Nephron progenitor cell (in vitro differentiated cells): ENCODE results near the gene EML2.
A peak's percentile ranks its signal among the peaks of the same experiment; 100 is the strongest.

Experiments
- DNase-seq: peaks from one replicate; pipeline ENCODE4 v3.0.0; 2021
- H3K27ac Mint-ChIP-seq: 2 replicates; pipeline ENCODE4 v1.8.0; 2021; ENCODE audit warnings: mild to moderate bottlenecking, moderate library complexity, mixed read lengths
- H3K27me3 Mint-ChIP-seq: 2 replicates; pipeline ENCODE4 v1.8.0; 2021; ENCODE audit warnings: mild to moderate bottlenecking, low read depth, mixed read lengths; ENCODE audit not compliant: poor library complexity
- H3K36me3 Mint-ChIP-seq: 2 replicates; pipeline ENCODE4 v1.8.0; 2021; ENCODE audit warnings: low read depth, mixed read lengths
- H3K4me1 Mint-ChIP-seq: 2 replicates; pipeline ENCODE4 v1.8.0; 2021; ENCODE audit warnings: mixed read lengths
- H3K4me3 Mint-ChIP-seq: 2 replicates; pipeline ENCODE4 v1.8.0; 2021; ENCODE audit warnings: mild to moderate bottlenecking, moderate library complexity, mixed read lengths
- H3K9me3 Mint-ChIP-seq: 2 replicates; pipeline ENCODE4 v1.8.0; 2021; ENCODE audit warnings: mild to moderate bottlenecking, moderate library complexity, mixed read lengths
- CTCF ChIP-seq: fragments of 200-600 bp; sonication (generic); IDR thresholded peaks from 2 replicates; pipeline ENCODE4 v1.5.0; 2021; ENCODE audit warnings: antibody characterized with exemption

Gene EML2

GRCh38 chr19:45601524-45602374 is 37.4 kb downstream of the EML2 start, which contains the start of gene GPR4:
Gene GPR4 (minus strand): TSS chr19:45602212. CDS start chr19:45591866, 10,346 bp downstream.
- no peak within 1 kb of the TSS for H3K27ac Mint-ChIP-seq
- H3K4me3 Mint-ChIP-seq = peak within 1 kb of the TSS; percentile 41
- peaks cover 82% of the 10 kb centered on the region for H3K27me3 Mint-ChIP-seq
- peak; percentile 54 for DNase-seq
- peaks cover 12% of the 10 kb centered on the region for H3K9me3 Mint-ChIP-seq
- H3K4me1 Mint-ChIP-seq = peaks cover 50% of the 10 kb centered on the region
- no peak for TF ChIP-seq CTCF
- H3K36me3 Mint-ChIP-seq = no peaks in the 10 kb centered on the region

GRCh38 chr19:45601115-45601514 is 38.1 kb downstream of the EML2 start:
- TF ChIP-seq CTCF = no peak
- peaks cover 12% of the 10 kb centered on the region for H3K9me3 Mint-ChIP-seq
- peaks cover 88% of the 10 kb centered on the region for H3K27me3 Mint-ChIP-seq

GRCh38 chr19:45600340-45600885 is 38.8 kb downstream of the EML2 start:
- H3K9me3 Mint-ChIP-seq = peaks cover 12% of the 10 kb centered on the region
- H3K27ac Mint-ChIP-seq = no peak overlapping the region
- no peak overlapping the region for H3K4me3 Mint-ChIP-seq
- H3K36me3 Mint-ChIP-seq = no peaks in the 10 kb centered on the region
- H3K4me1 Mint-ChIP-seq = peaks cover 49% of the 10 kb centered on the region
- DNase-seq = no peak
- TF ChIP-seq CTCF = no peak
- peaks cover 95% of the 10 kb centered on the region for H3K27me3 Mint-ChIP-seq

More at GRCh38 chr19:45601115-45601514, 38.1 kb downstream of the EML2 start:
- no peak for DNase-seq
- Mint-ChIP-seq H3K27ac (no peak overlapping the region), H3K36me3 (no peaks in the 10 kb centered on the region), H3K4me1 (peaks cover 49% of the 10 kb centered on the region), H3K4me3 (no peak overlapping the region)

GRCh38 chr19:45599286-45599685 is 39.9 kb downstream of the EML2 start:
- Mint-ChIP-seq H3K27me3 (peaks cover 100% of the 10 kb centered on the region), H3K36me3 (no peaks in the 10 kb centered on the region), H3K27ac (no peak overlapping the region), H3K9me3 (peaks cover 12% of the 10 kb centered on the region), H3K4me3 (peak overlapping the region; percentile 15), H3K4me1 (peaks cover 49% of the 10 kb centered on the region)
- no peak for DNase-seq
- TF ChIP-seq CTCF = no peak

- peaks cover 98% of the 10 kb centered on the region for H3K27me3 Mint-ChIP-seq
- TF ChIP-seq CTCF = no peak
- H3K4me3 Mint-ChIP-seq = peak overlapping the region; percentile 64
- H3K4me1 Mint-ChIP-seq = peaks cover 49% of the 10 kb centered on the region
- no peak overlapping the region for H3K27ac Mint-ChIP-seq
- DNase-seq = no peak
- peaks cover 11% of the 10 kb centered on the region for H3K9me3 Mint-ChIP-seq
- no peaks in the 10 kb centered on the region for H3K36me3 Mint-ChIP-seq
Measured at GRCh38 chr19:45598267-45599001, 40.8 kb downstream of the EML2 start.
